HepG2 (cell line): ENCODE data around the gene OR2C1. TPM values are rescaled to one million over a fixed set of nuclear protein-coding genes. Genes with fewer than 3 reads are reported as not detected.

Source experiments
- ATAC-seq: fragments of 200-7000 bp; cut with Tn5 transposase; 3 replicates; pipeline ENCODE4 v1.9.1; 2020; ENCODE audit warnings: mild to moderate bottlenecking, moderate library complexity
- BruUV-seq: library from RNA; stranded (reverse); fragments of 400-500 nt; replicated peaks from 2 replicates; lab custom pipeline; 2021; lab: Mats Ljungman, UMichigan
- CTCF ChIA-PET: fragments of 300-600 bp; formaldehyde crosslinking; extraction: SDS; loops from one replicate; lab custom pipeline; 2021; ENCODE audit warnings: low total read pairs, inconsistent platforms, low intra/inter-chr PET ratio; lab: Yijun Ruan, JAX
- POLR2A ChIA-PET: fragments of 350-600 bp; sonication (Branson Sonifier 250); formaldehyde crosslinking; loops from one replicate; lab custom pipeline; 2020; ENCODE audit warnings: antibody characterized with exemption, inconsistent platforms; lab: Yijun Ruan, JAX
- DNase-seq: peaks from one replicate; pipeline ENCODE4 v3.0.0-alpha.2; 2015; ENCODE audit warnings: low spot score
- FAIRE-seq: peaks from 3 replicates; lab custom pipeline; 2011; peaks lifted over from hg19 to GRCh38; lab: Jason Lieb, UNC
- H2AFZ ChIP-seq: one replicate; pipeline ENCODE4 v1.6.1; 2011; ENCODE audit warnings: low read length, inconsistent platforms
- H3K27ac ChIP-seq: fragments of 300-600 bp; 3 replicates; pipeline ENCODE4 v1.8.0; 2011; ENCODE audit warnings: mixed run types, mild to moderate bottlenecking, mixed read lengths, low read length, inconsistent platforms; ENCODE audit not compliant: insufficient read depth; ENCODE audit errors: extremely low read length
- H3K27me3 ChIP-seq, 2 experiments: fragments of 200-600 bp in 1 of 2; 2 replicates in 1 of 2; 3 replicates in 1 of 2; pipeline versions ENCODE4 v1.6.0 to v1.8.0; 2011; ENCODE audit warnings: low read length in 2 of 2, mild to moderate bottlenecking in 2 of 2, moderate library complexity in 2 of 2, inconsistent platforms in 1 of 2; ENCODE audit not compliant: insufficient read depth in 2 of 2, control insufficient read depth in 1 of 2
- H3K36me3 ChIP-seq, 2 experiments: fragments of 200-600 bp in 1 of 2; replicated peaks in 1 of 2; 2 replicates in 1 of 2; 3 replicates in 1 of 2; pipeline versions ENCODE4 v1.5.1 to v1.8.0; 2011; ENCODE audit warnings: low read length in 2 of 2, inconsistent platforms in 1 of 2; ENCODE audit not compliant: insufficient read depth in 2 of 2, control insufficient read depth in 1 of 2
- H3K4me1 ChIP-seq: 2 replicates; pipeline ENCODE4 v1.5.1; 2012; ENCODE audit warnings: low read length, inconsistent platforms; ENCODE audit not compliant: insufficient read depth
- H3K4me2 ChIP-seq: 2 replicates; pipeline ENCODE4 v1.6.0; 2011; ENCODE audit warnings: low read depth, low read length, inconsistent platforms
- H3K4me3 ChIP-seq, 3 experiments: fragments of 200-600 bp in 1 of 3; sonication (generic), shearing (Covaris generic) in 1 of 3; replicated peaks in 1 of 3; 2 replicates each; pipeline ENCODE4 v1.5.1; 2011 to 2016; ENCODE audit warnings: low read length in 3 of 3, inconsistent platforms in 2 of 3, low read depth in 2 of 3, mild to moderate bottlenecking in 2 of 3, control low read depth in 1 of 3, mixed read lengths in 1 of 3; ENCODE audit not compliant: insufficient read depth in 1 of 3
- H3K79me2 ChIP-seq: one replicate; pipeline ENCODE4 v1.6.1; 2011; ENCODE audit warnings: low read length, inconsistent platforms; ENCODE audit not compliant: insufficient read depth
- H3K9ac ChIP-seq: 2 replicates; pipeline ENCODE4 v1.6.0; 2011; ENCODE audit warnings: mild to moderate bottlenecking, low read depth, low read length, inconsistent platforms; ENCODE audit not compliant: insufficient read depth
- H3K9me3 ChIP-seq: 2 replicates; pipeline ENCODE4 v1.5.1; 2012; ENCODE audit warnings: mild to moderate bottlenecking, low read length
- H4K20me1 ChIP-seq: 2 replicates; pipeline ENCODE4 v1.6.0; 2011; ENCODE audit warnings: inconsistent platforms, mild to moderate bottlenecking, low read length, moderate library complexity; ENCODE audit not compliant: insufficient read depth
- AGO2 ChIP-seq: fragments of 200-400 bp; formaldehyde crosslinking; optimal IDR thresholded peaks from 2 replicates; pipeline ENCODE3; 2017; ENCODE audit warnings: mild to moderate bottlenecking, low read depth, low read length, moderate library complexity
- CEBPB ChIP-seq: IDR thresholded peaks from 2 replicates; pipeline ENCODE4 v1.6.1; 2011; ENCODE audit warnings: low read depth, low read length, improper control_type of control experiment, borderline replicate concordance
- FOXA3 ChIP-seq: IDR thresholded peaks from 2 replicates; pipeline ENCODE4 v1.6.1; 2016; ENCODE audit warnings: missing genetic modification reagents, missing compliant biosample characterization
- FOXO1 ChIP-seq: sonication (generic); formaldehyde crosslinking; IDR thresholded peaks from 2 replicates; pipeline ENCODE4 v1.4.0; 2020; ENCODE audit warnings: missing genetic modification reagents
- GATAD2A ChIP-seq: IDR thresholded peaks from 2 replicates; pipeline ENCODE4 v1.6.1; 2016
- HNF4G ChIP-seq, 2 experiments: sonication (generic) in 1 of 2; formaldehyde crosslinking in 1 of 2; IDR thresholded peaks; 2 replicates each; pipeline versions ENCODE4 v1.4.0 to v1.6.1; 2011 to 2020; ENCODE audit warnings: borderline replicate concordance in 2 of 2, low read depth in 2 of 2, mild to moderate bottlenecking in 2 of 2, low read length in 1 of 2, missing genetic modification reagents in 1 of 2, moderate library complexity in 1 of 2
- ZNF644 ChIP-seq: IDR thresholded peaks from 2 replicates; pipeline ENCODE4 v1.6.1; 2016; ENCODE audit warnings: low read depth
- WGBS: methylation state at CpG from one replicate; pipeline ENCODE4 v1.1.6; 2017; ENCODE audit warnings: low lambda C conversion rate; 5-methylcytosine and 5-hydroxymethylcytosine counted together
- in situ Hi-C: cut with HindIII; loops from 2 replicates; pipeline ENCODE4 v1.10.0; 2017; ENCODE audit warnings: low pct_unique_long_range_greater_than_20kb; ENCODE audit not compliant: extremely low pct_ligation_motif_present
- intact Hi-C: fragments of 100-400 bp; cut with micrococcal nuclease; formaldehyde crosslinking; loops from one replicate; pipeline ENCODE4 v1.10.0; 2022; ENCODE audit not compliant: unreplicated experiment
- polyA plus RNA-seq, 8 experiments: library from polyadenylated mRNA; depleted of rRNA in 3 of 8; stranded (reverse) in 7 of 8; unstranded in 1 of 8; fragments of >200 nt; fragmentation: Illumina TruSeq in 4 of 8; extraction: Trizol in 4 of 8; gene quantifications; 2 replicates each; pipeline versions ENCODE4 v1.2.1 to v1.2.3, GENCODE V29; 2011 to 2016; ENCODE audit warnings: low read depth in 4 of 8, missing spikeins in 1 of 8, mixed read lengths in 1 of 8; ENCODE audit not compliant: insufficient read depth in 1 of 8
- total RNA-seq, 5 experiments: library from RNA; depleted of rRNA; stranded (reverse); fragments of >200 nt; fragmentation: Illumina TruSeq; extraction: Trizol; gene quantifications; 2 replicates each; pipeline ENCODE4 v1.2.3, GENCODE V29; 2016; ENCODE audit warnings: low read depth in 1 of 5
- TF ChIP-seq, protein P1 (sequence below): sonication (generic); formaldehyde crosslinking; IDR thresholded peaks from 2 replicates; pipeline ENCODE4 v1.8.0; 2022; ENCODE audit warnings: low read depth, missing genetic modification reagents
- TF ChIP-seq, protein P2 (sequence below): IDR thresholded peaks from 2 replicates; pipeline ENCODE4 v1.6.1; 2012; ENCODE audit warnings: low read depth, low read length, improper control_type of control experiment
- TF ChIP-seq, protein P3 (sequence below): sonication (generic); formaldehyde crosslinking; conservative IDR thresholded peaks from 2 replicates; pipeline ENCODE4 v1.8.0; 2022; ENCODE audit warnings: missing genetic modification reagents
- TF ChIP-seq, protein P4 (sequence below): sonication (generic); formaldehyde crosslinking; IDR thresholded peaks from 2 replicates; pipeline ENCODE4 v1.4.0; 2020; ENCODE audit warnings: missing genetic modification reagents

The OR2C1 gene
- total and polyA plus RNA-seq, 2 of the 13 experiments (the other 11 are each of a cell fraction or from before 2014, with no cell fraction given): not detected

DNA sequence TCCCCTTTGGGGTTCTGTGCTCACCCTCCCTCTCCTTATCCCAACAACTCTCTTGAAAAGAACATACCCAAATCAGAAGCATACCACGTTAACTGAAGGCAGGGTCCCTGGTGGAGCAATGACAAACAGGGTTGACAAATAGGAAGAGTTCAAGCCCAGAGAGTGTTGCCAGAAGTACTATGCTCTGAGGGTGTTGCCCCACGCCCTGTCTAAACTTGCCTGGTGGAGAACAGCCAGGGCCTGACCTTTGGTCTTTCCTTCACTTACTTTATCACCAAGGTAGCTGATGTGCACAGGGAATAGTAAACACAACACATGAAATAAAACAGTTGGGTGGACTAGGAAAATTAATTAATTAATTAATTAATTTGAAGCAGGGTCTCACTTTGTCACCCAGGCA, 27.0 kb upstream of the OR2C1 start:
- no peak overlapping the region for H3K9ac ChIP-seq
- FAIRE-seq (peak; percentile 77), DNase-seq (peak; percentile 66), ATAC-seq (peak; percentile 96)
- no peak overlapping the region for H2AFZ ChIP-seq
- peak overlapping the region; percentile 37; the same call in 1 of the 2 replicates for H3K4me2 ChIP-seq
- intact Hi-C loops: no loop called here
- H3K27me3 ChIP-seq: no peaks in the 10 kb centered on the region
- no peaks in the 10 kb centered on the region for H3K79me2 ChIP-seq
- in situ Hi-C loops: no loop called here
- 0% methylated on average over 2 of the region's 2 CpGs for WGBS
- H3K9me3 ChIP-seq: no peaks in the 10 kb centered on the region
- ChIA-PET POLR2A (no interaction called here), CTCF (no interaction called here)
- H3K27ac ChIP-seq: no peak overlapping the region
- no TSS peak for BruUV-seq
- no peaks in the 10 kb centered on the region for H3K36me3 ChIP-seq
- no peak overlapping the region for H3K4me3 ChIP-seq
- H3K4me1 ChIP-seq: peaks cover 14% of the 10 kb centered on the region
- no peaks in the 10 kb centered on the region for H4K20me1 ChIP-seq
- TF ChIP-seq CEBPB (peak; percentile 74; the same call in 1 of the 2 replicates), AGO2 (no peak), ZNF644 (CRISPR knock-in tag) (peak; percentile 51; the same call in 1 of the 2 replicates), FOXO1 (CRISPR knock-in tag) (peak; percentile 43; the same call in 1 of the 2 replicates), FOXA3 (CRISPR knock-in tag) (peak; percentile 37), GATAD2A (peak; percentile 21; the same call in 1 of the 2 replicates), HNF4G (IDR thresholded peaks at IDR 0.05; ENCODE audit: borderline replicate concordance, low read depth, low read length) (peak; percentile 66), HNF4G (CRISPR knock-in tag; IDR thresholded peaks at IDR 0.05; ENCODE audit: borderline replicate concordance, low read depth) (no peak)
- TF ChIP-seq, protein P1, sequence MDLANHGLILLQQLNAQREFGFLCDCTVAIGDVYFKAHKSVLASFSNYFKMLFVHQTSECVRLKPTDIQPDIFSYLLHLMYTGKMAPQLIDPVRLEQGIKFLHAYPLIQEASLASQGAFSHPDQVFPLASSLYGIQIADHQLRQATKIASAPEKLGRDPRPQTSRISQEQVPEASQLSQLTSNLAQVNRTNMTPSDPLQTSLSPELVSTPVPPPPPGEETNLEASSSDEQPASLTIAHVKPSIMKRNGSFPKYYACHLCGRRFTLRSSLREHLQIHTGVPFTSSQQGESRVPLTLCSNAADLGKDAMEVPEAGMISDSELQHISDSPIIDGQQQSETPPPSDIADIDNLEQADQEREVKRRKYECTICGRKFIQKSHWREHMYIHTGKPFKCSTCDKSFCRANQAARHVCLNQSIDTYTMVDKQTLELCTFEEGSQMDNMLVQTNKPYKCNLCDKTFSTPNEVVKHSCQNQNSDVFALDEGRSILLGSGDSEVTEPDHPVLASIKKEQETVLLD (CRISPR knock-in tag): 0 out of 2 replicates have a peak, but pooled peaks have one; percentile 24
- TF ChIP-seq, protein P2, sequence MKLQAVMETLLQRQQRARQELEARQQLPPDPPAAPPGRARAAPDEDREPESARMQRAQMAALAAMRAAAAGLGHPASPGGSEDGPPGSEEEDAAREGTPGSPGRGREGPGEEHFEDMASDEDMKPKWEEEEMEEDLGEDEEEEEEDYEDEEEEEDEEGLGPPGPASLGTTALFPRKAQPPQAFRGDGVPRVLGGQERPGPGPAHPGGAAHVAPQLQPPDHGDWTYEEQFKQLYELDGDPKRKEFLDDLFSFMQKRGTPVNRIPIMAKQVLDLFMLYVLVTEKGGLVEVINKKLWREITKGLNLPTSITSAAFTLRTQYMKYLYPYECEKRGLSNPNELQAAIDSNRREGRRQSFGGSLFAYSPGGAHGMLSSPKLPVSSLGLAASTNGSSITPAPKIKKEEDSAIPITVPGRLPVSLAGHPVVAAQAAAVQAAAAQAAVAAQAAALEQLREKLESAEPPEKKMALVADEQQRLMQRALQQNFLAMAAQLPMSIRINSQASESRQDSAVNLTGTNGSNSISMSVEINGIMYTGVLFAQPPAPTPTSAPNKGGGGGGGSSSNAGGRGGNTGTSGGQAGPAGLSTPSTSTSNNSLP: 0 out of 2 replicates have a peak, but pooled peaks have one; percentile 39
- TF ChIP-seq, protein P3, sequence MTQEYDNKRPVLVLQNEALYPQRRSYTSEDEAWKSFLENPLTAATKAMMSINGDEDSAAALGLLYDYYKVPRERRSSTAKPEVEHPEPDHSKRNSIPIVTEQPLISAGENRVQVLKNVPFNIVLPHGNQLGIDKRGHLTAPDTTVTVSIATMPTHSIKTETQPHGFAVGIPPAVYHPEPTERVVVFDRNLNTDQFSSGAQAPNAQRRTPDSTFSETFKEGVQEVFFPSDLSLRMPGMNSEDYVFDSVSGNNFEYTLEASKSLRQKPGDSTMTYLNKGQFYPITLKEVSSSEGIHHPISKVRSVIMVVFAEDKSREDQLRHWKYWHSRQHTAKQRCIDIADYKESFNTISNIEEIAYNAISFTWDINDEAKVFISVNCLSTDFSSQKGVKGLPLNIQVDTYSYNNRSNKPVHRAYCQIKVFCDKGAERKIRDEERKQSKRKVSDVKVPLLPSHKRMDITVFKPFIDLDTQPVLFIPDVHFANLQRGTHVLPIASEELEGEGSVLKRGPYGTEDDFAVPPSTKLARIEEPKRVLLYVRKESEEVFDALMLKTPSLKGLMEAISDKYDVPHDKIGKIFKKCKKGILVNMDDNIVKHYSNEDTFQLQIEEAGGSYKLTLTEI (CRISPR knock-in tag): no peak
- TF ChIP-seq, protein P4, sequence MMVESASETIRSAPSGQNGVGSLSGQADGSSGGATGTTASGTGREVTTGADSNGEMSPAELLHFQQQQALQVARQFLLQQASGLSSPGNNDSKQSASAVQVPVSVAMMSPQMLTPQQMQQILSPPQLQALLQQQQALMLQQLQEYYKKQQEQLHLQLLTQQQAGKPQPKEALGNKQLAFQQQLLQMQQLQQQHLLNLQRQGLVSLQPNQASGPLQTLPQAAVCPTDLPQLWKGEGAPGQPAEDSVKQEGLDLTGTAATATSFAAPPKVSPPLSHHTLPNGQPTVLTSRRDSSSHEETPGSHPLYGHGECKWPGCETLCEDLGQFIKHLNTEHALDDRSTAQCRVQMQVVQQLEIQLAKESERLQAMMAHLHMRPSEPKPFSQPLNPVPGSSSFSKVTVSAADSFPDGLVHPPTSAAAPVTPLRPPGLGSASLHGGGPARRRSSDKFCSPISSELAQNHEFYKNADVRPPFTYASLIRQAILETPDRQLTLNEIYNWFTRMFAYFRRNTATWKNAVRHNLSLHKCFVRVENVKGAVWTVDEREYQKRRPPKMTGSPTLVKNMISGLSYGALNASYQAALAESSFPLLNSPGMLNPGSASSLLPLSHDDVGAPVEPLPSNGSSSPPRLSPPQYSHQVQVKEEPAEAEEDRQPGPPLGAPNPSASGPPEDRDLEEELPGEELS (CRISPR knock-in tag): 0 out of 2 replicates have a peak, but pooled peaks have one; percentile 33
